Measurements from ENCODE around the gene DUS2. TPM values are rescaled to one million over a fixed set of nuclear protein-coding genes. Genes with fewer than 3 reads are reported as not detected.

DUS2 gene
- total RNA-seq, 1 donor from 2014 or later: 17.7 TPM

GRCh38 chr16:68077866-68078700 lies 55.0 kb downstream of the DUS2 start:
- DNase-seq (ENCODE audit: low read depth in 2 of 2): no peak

- no peak for DNase-seq (ENCODE audit: low read depth in 2 of 2)
Measured at GRCh38 chr16:68078701-68079375, 55.8 kb downstream of the DUS2 start.

DNA sequence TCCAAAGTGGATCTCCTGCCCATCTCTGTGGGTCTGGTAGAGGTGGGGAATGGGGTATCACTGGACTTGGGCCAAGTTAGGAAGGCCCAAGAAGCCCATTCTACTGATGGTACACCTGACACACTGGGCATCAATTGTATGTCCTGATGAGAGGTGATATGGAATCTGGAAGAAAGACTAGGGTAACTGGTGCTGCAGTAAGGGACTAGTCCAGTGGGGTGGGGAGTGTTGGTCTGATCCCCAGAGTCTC lies 56.2 kb downstream of the DUS2 start:
- no peak for DNase-seq (ENCODE audit: low read depth in 2 of 2)

GRCh38 chr16:68079626-68080344 lies 56.7 kb downstream of the DUS2 start:
- peak; percentile 60 to 83 for DNase-seq (ENCODE audit: low read depth in 2 of 2)

DNA sequence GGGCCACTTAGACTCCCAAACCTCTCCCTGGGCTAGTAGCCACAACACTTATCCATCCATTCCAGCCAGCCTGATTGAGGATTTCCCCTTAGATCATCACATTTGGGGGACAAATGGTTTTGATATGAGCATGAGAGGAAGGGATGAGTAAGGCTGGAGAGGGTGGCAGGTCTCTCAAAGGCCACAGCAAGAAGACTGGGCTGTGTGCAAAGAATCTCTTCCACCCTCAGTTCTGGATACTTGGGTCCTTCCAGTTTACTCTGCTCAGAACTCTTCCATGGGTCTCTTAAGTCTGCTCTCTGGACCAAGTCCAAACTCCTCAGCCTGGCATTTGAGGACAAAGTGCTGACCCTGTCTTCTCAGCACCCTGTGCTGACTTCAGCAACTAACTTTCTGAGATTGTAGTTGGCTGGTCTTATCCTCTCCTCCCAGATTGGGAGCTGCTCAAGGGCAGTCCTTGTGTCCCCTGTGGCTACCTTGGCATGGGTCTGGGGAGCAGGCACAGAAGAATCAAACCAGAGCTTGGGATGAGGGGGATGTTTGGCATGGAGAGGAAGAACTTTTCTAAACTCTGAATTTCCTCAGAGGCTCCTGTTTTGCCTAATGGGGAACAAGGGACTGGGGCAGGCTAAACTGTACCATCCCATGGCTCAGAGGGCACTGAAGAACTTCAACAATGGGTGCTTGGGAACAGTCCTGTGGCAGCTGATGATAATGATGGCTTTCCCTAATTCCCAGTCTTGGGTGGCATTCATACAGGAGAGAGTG lies 59.0 kb downstream of the DUS2 start:
- peak in 1 of 2 donors; percentile 26 for DNase-seq (ENCODE audit: low read depth in 2 of 2)

DNA sequence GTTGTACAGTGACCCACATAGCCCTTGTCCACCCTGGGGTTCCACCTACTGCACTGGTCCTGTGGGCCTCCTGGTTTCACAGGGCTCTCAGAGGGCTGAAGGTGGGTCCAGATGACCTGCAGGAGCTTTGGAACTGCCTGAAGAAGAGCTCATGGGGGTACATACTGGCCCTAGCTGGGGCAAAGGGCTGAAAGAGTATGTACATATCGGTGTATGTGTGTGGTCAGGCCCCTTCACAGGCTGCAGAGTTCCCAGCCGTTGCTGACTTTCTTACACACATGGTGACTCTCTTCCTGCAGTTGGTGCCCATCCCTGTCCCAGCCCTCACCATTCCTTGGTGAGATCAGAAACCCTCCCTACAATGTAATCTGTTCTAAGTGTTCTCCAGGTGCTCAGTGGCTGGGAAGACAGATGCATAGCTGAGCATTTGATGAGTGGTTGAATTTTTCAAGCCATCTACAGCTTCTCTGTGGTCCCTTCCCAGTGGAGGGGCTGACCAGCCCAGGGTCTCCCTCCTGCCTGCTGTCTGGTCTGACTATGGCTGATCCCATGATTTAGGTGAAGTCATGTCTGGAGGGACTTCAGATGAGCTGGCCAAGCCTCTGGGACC lies 59.6 kb downstream of the DUS2 start:
- no peak for DNase-seq (ENCODE audit: low read depth in 2 of 2)

DNA sequence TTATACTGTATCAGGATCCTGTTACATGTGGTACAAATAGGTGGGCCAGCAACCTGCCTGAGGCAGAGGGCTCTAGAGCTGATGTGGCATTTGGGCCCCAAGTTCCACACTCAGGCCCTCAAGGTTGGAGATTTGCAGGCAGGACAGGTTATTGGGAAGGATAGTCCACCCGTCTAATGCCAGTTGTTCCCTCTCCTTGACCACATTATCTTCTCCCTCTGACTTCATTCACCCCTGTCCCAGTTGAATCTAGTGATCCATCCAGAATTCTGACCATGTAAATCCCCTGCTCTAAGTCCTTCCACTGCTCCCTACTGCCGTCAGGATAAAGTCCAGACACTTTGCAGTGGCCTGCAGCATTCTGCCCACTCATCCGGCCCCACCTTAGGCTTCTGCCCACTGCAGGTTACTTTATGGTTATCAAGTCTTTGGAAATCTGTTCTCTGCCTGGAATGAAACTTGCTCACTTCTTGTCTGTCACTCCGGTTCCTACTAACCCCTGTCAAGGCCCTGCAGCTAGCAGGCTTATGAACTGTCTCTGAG lies 60.2 kb downstream of the DUS2 start:
- DNase-seq (ENCODE audit: low read depth in 2 of 2): no peak

DNA sequence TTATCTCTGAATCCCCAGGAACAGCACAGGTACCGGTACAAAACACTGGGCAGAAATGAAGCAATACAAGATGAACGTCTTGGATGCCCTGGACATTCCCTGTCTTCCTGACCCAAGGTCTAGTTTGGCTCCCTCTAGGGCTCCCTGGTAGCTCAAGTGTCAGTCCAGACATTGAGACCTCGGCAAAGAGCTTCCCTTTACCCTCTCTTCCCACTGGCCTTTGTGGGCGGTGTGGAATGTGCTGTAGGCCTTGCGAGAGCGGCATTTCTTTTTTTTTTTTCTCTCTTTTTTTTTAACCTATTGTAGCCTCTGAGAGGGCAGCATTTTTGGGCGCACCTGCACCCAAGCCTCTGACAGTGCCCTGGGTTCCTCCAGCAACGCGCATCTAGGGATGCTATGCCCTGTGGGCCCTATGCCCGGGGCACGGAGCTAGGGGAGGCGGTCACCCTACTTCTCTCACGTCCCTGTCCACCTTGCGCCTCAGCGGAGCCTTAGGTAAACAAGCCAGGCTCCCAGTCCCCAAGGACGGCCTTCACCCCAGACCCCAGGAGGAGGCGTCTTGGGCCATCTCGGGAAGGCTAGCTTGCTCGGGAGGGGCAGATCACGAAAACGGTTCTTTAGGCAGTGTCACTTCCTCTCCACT lies 60.9 kb downstream of the DUS2 start:
- DNase-seq (ENCODE audit: low read depth in 2 of 2): no peak

GRCh38 chr16:68084504-68085258 lies 61.6 kb downstream of the DUS2 start:
- peak; percentile 65 to 78 for DNase-seq (ENCODE audit: low read depth in 2 of 2)

GRCh38 chr16:68085259-68086071 lies 62.4 kb downstream of the DUS2 start, which contains the start of gene NFATC3:
Gene NFATC3 (plus strand): TSS chr16:68085370. CDS start chr16:68085682, 312 bp downstream.
- peak; percentile 97 to 98 for DNase-seq (ENCODE audit: low read depth in 2 of 2)

GRCh38 chr16:68086336-68086841 lies 63.3 kb downstream of the DUS2 start:
- DNase-seq (ENCODE audit: low read depth in 2 of 2): peak; percentile 45 to 50

DNA sequence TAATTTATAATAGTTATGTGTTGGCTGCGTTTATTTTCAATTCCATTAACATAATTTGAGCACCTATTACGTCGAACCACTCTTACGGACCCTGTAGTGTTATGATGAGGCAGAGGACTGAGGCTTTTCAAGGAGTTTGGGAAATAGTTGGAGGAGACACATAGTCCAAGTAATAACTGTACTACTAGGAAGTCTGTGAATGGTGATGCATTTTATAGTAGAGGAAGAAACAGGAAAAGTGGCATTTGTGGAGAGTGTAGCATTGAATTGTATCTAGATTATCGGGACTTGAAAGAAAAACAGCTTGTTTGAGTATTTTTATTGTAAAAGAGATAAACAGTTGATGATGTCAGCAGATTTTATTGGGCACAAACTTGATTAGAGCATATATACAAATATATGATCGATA lies 63.8 kb downstream of the DUS2 start:
- peak in 1 of 2 donors; percentile 23 for DNase-seq (ENCODE audit: low read depth in 2 of 2)

GRCh38 chr16:68087688-68088087 lies 64.6 kb downstream of the DUS2 start:
- DNase-seq (ENCODE audit: low read depth in 2 of 2): no peak

DNA sequence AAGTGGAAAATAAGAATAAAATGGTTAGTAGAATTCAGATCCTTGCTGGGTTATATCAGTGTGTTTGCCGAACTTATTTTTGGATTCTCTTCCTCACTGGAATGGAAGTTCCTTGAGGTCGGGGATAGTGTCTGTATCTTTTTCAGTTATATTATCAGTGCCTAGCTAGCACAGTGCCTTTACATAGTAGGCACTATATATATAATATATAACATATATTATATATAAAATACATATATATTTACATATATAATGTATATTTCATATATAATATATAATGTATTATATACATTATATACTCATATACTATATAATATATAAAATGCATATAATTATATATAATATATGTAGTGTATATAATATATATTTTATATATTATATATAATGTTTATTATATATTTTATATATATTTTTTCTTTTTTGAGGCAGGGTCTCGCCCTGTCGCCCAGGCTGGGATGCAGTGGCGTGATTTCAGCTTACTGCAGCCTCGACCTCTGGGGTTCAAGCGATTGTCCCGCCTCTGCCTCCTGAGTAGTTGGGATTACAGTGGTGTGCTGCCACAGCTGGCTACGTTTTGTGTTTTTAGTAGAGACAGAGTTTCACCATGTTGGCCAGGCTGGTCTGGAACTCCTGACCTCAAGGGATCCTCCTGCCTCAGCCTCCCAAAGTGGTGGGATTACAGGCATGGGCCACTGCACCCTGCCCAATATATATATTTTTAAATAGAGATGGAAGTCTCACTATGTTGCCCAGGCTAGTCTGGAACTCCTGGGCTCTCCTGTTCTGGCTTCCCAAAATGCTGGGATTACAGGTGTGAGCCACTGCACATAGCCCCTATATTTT lies 65.3 kb downstream of the DUS2 start:
- DNase-seq (ENCODE audit: low read depth in 2 of 2): no peak

DNA sequence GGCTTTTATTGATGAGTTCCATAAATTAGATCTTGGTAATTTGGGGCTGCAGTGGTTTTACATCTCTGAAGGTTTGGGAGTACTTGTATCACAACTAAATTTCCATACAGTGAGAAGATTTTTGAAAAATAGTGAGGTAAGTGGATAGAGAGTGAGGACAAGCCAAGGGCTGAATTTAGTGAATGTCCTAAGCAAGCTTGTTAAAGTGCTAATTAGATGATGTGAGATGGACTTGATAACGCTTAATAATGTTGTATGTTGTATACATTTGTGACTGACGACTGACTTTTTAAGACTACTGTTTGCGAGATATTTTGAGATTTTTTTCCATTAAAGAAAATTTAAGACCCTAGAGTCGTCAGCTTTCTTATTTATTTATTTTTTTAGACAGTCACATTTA lies 66.0 kb downstream of the DUS2 start:
- no peak for DNase-seq (ENCODE audit: low read depth in 2 of 2)

DNA sequence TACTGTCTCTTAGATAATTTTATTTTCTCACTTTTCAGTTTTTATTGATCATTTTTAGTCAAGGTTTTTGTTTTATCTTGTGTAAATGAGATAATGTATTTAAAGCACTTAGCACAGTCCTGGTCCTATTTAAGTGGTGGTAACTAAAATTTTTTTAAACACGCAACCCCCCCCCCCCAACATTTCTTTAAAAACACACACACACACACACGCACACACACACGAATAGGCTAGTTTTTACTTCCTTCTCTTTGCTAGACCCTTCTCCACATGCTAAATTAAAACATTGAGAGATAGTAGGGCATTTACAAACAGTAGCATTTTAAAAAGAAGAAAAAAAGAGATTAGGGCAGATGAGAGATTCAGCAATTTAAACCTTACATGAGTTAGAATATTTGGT lies 67.0 kb downstream of the DUS2 start:
- no peak for DNase-seq (ENCODE audit: low read depth in 2 of 2)

DNA sequence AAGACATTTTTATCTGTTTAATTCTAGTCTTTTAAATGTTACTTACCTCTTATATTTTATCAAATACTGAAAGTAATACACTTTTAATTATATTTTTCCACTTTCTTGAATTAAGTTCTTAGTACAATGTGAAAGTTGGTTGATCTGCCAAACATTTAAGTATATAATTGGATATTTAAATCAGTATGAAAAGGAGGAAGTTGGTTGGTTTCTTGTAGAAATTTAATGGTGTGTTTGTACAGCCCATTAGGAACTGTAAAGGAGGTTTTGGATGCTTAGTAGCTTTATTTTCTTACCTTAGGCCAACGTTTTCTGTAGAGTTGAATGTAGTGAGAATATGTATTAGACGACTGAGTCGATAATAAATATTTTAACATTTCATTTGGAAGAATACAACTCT lies 67.4 kb downstream of the DUS2 start:
- no peak for DNase-seq (ENCODE audit: low read depth in 2 of 2)
